Measurements from ENCODE around the gene GBX1. TPM values are rescaled to one million over a fixed set of nuclear protein-coding genes. Genes with fewer than 3 reads are reported as not detected.

GBX1 gene
- total RNA-seq, 1 donor from 2014 or later = not detected

DNA sequence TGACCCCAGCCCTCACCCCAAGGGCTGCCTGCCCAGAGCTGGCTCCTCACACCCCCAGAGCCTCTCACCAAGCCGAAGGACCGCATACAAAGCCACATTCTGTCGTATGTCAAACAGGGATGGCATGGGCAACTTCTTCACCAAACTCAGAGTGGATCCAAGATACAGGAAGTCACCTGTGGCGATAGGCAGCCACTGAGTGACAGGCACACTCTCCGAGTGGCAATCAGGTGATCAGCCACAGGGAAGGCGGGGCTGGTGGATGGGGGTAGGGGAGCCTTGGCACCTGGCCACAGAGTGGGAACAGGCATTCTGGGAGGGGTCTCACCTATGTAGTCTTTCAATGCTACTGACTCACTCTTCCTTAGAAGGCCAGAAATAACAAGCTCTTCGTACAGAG, 26.7 kb upstream of the GBX1 start:
- DNase-seq (ENCODE audit: extremely low read depth, low read depth, low spot score) = no peak

DNA sequence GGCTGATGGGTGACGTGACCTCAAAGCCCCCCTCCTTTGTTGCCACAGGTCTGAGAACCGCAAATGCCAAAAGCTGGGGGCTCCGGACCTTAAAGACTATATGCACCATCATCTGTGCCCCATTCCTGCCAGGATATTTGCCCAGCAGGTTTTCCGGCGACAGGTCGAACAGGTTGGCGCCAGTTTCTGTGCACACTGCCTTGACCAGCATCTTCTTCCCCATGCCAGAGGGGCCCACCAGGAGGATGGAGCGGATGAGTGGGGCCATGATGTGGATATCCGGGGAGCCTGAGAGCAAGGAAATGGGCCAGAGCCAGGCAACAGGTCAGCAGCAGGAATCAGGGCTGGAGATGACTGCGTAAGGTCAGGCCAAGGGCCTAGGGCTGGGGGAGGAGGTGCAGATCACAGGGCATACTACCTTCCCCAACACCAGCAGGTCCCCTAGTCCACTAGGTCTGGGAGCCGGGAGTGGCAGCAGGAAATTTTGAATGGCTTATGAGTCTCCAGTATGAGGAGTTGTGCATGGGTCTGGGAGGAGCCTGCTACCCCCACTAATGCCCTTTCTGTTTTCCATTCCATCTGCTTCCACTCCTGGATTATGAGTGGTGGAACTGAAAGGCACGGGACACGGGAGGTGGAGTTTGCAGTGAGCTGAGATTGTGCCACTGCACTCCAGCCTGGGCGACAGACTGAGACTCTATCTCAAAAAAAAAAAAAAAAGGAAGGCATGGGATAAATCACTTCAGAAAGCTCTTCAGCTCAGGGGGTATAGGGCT, 25.9 kb upstream of the GBX1 start:
- DNase-seq (ENCODE audit: extremely low read depth, low read depth, low spot score) = no peak

DNA sequence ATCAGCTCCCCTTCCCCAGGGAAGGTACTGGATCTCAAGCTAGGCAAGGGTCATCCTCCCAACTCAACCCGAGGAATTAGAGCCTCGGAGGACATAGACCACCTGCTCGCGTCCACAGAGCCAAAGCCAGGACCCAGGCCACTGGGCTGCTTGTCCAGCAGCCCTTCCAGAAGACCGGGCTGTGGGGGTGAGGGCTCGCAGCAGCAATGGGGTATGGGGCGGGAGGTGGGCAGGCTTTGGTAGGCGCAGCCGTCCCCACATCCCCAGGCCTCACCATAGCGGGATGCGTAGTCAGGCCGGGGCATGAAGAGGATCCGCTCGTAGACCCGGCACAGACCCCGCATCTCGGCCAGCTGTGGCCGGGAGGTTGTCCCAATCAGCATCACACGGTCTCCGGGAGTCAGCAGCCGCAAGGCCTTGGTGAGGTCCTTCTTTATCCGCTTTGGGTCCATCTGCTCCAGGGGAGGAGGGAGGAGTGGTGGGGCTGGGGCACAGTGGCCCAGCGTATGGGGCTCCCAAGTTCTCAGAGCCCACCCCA, 24.6 kb upstream of the GBX1 start:
- DNase-seq (ENCODE audit: extremely low read depth, low read depth, low spot score) = no peak

DNA sequence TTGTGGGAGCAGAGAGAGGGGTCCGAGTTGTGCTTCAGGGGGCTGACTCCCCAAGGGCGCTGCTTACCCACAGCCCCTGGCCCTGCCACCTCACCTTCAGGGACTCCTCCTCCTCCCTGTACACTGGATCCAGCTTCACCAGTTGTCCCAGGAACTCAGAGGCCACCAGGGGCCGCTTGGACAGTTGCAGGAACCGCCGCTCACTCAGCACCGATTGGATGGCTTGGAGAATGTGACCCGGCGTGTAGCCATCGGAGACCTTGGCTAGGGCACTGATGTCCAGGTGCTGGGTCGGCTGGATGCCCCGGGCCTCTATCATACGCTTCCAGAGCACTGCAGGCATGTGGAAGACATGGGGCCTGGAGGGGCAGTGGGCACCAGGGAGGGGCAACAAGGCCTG, 24.1 kb upstream of the GBX1 start:
- no peak for DNase-seq (ENCODE audit: extremely low read depth, low read depth, low spot score)

DNA sequence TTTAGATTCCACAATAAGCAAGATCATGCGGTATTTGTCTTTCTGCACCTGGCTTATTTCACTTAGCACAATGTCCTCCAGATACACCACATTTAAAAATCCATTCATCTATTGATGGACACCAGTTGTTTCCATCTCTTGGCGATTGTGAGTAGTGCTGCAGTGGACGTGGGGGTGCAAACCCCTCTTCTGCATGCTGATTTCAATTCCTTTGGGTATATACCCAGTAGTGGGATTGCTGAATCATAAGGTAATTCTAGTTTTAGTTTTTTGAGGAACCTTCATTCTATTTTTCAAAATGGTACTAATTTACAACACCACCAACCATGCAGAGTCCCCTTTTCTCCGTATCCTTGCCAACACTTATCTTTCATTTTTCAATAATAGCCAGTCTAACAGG, 21.5 kb upstream of the GBX1 start:
- no peak for DNase-seq (ENCODE audit: extremely low read depth, low read depth, low spot score)

DNA sequence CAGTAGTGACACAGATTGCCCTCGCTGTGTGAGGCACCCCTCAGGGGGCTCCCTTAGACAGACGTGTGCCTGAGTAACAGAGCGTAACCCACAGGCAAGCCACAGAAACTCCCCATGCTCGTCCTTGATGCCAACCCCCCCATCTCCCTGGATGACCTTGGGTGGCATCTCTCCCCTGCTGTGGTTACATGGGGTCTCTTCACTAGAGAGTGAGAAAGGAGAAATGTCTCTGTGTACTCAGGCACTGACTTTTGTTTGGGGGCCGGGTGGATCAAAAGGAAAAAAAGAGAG, 20.7 kb upstream of the GBX1 start:
- DNase-seq (ENCODE audit: extremely low read depth, low read depth, low spot score) = no peak

DNA sequence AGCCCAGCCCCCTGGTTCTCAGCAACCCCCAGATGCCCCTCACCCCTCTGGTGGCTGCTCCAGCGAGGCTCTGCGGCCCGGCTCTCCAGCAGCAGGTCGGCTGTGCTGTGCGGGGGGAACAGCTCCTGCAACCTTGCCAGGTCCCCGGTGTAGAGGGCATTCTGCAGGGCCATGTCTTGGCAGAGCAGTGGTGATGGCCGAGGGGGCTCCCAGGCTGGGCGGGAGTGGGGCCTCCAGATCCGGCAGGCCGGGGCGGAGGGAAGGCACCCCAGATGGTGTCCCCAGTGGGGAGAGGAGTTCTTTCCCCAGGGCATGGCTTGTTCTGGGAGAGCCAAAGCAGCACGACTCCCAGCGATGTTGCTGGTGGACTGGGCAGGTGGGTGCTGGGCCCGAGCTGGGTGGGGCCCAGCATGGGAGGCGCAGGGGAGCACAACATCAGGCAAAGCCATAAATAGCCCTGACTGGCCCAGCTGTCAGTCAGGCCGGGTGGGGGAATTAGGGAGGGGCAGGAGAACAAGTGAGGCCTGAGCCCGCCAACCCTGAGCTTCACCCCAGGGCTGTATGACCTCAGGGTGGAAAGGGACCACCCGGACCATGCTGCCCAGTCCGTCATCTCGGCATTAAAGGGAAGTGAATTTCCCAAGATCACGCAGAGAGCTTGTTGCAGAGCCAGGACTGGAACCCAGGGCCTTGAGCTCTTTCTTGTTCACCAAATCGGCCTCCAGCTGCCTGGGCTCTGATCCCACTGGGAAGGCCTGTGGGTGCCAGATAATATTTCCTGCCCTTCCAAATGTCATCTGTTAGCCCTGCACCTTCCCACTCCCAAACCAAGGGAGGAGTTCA, 20.1 kb upstream of the GBX1 start:
- DNase-seq (ENCODE audit: extremely low read depth, low read depth, low spot score) = no peak

DNA sequence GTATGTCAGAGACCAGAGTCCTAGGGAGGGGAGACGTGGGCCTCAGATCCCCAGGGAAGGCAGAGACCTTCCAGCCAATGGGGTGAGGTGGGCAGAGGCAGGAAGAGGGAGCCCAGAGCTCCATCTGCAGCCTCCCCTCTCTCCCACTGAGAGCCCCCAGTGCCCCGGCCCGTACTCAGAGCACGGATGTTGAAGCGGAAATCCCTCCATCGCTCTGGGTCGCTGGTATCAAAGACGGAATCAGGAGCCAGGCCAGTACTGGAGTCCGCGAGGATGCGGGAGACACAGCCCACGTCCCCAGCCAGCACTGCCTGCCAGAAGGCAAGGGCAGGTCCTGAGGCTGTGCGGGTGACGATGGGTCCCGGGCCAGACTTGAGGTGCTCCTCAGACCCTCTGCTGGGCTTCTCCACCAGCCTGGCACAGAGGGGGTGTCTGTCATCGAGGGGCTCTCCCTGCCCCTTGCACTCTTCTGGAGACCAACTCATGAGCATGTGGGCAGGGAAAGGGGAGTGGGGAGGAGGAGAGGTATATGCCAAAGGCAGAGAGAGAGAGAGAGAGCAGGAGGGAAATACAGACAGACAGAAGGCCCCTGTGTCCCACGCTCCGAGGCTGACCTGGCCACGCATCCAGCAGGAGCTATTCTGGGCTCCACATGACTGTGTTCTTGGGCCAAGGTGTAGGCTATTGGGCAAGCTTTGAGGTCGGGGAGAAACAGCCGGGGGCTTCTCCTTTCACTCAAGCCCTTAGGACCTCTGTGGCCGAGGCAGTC, 19.3 kb upstream of the GBX1 start, which contains the start of gene ASB10:
TSS of gene ASB10 (minus strand) at position 611 of the 769 bp plus-strand sequence. CDS start at position 491, 120 bp downstream.
- DNase-seq (ENCODE audit: extremely low read depth, low read depth, low spot score) = no peak

DNA sequence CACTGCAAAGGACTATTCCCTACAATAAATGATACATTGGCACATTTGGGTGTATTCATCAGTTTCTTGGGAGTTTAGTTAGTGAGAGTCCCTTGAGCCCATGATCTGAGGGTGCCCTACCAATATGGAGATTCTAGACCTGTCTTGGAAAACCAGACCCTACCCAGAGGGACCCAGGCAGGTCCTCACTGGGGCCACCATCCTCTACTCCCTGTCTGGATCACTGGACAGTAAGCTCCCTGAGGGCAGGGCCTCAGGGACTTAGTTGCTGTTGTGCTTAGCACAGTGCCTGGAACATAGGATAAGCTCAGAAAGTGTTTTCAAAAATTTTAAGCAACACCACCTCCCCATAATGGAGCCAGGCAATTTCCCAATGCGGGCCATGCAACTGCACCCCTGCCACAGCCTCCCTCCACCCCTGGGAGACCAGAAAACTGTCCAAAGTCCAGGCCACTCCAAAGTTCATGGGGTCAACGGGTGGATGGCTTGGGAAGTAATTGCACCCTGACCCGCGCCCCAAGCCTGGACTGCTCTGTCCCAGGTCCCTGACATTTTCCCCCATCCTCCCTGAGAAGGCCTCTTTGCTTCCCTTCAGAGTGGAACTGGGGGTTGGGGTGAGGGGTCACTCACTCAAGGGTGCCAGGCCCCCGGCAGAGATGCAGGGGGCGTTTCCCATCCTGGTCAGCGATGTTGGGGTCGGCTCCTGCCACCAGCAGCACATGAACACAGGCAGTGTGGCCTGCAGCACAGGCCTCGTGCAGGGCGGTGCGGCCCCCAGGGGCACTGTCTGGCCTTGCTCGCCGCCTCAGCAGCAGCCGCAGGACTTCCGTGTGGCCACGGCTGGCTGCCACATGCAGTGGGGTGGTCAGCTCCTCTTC, 18.5 kb upstream of the GBX1 start:
- DNase-seq (ENCODE audit: extremely low read depth, low read depth, low spot score) = no peak

DNA sequence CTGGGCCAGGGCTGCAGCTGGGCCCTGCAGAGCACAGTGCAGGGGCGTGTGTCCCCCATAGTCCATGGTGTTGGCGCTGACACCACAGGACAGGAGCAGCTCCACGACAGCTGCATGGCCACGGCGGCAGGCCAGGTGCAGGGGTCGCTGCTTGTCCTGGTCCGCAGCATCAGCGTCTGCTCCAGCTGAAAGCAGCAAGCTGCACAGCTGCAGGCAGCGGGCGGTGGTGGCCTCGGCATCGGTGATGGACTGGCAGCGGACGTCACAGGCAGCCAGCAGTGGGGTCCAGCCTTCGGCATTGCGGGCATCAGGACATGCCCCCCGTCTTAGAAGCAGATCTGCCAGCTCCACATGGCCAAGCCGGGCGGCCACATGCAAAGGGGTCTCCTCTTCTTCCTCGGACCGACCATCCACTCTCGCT, 13.5 kb upstream of the GBX1 start:
- no peak for DNase-seq (ENCODE audit: extremely low read depth, low read depth, low spot score)

DNA sequence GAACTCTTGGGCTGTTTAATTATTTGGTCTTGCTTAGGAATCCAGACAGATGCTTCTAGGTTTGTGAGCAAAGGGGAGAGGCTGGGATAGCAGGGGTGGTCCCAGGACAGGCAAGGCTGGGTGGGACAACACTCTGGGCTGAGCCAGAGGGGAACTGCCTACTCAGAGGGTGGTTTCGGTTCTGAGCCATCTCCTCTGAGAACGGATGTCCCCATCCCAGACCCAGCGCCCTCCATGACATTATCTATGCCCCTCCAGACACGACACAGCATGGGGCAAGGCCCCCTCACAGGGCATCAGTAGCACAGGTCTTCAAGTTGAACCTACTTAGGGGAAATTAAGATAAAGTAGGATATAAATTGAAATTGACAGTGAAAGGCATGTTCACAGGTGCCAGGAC, 12.5 kb upstream of the GBX1 start:
- DNase-seq (ENCODE audit: extremely low read depth, low read depth, low spot score) = no peak

DNA sequence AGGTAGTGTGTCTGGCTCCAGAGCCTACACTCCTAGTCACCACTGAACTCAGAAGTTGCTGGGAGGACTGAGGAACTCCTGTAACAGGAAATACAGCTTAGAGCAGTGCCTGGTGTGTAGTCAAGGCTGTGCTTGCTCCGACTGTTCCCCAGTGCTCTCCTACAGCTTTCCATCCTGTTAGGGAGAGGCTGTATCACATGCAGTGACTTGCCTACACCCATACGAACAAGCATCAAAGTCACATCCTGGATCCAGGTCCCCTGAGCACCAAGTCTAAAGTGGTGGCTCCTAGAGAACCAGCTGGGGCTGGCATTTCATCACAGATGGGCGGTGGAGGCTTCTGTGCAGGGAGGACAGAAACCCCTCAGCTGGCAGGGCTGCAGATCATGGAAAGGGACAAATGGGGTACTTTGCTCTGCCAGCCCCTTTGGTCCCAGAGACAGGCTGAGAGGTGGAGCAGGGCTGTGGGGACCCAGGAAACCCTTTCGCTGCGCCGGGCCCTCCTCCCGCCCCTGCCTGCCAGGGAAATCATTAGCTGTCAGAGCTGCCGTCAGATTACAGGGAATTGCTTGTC, 11.9 kb upstream of the GBX1 start:
- no peak for DNase-seq (ENCODE audit: extremely low read depth, low read depth, low spot score)

DNA sequence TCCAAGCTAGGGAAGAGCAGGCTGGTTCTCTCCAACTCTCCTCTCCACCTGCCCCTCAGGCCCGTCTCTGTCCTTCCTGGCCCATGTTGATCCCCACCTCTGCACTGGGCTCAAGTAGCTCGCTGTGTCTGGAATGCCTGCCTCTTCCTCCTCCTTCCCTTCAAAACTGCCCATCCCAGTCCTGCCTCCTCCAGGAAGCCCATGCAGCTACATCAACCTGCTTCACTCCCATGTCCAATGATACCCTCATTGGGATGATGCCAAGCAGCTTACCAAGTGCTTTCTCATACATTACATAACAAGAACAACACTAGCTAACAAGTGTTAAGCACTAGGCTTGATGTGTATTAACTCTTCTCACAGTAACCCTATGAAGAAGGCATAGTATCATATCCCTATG, 11.3 kb upstream of the GBX1 start:
- no peak for DNase-seq (ENCODE audit: extremely low read depth, low read depth, low spot score)

DNA sequence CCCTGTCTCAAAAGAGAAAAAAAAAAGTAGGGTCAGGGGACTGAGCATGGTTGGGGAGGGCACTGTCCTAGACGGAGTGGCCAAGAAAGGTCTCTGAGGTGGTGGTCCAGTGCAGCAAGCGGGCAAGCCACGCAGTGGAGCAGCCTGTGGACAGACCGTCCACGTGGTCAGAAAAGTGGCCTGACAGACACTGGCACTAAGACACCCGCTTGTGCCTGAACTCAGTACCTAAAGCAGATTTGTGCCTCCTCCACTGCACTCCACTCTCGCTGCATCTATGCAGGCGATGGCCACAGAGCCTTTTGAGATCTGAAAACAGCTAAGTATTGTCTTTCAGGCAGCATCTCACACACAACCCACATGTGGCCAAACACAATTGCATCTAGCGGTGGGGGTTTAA, 10.7 kb upstream of the GBX1 start:
- DNase-seq (ENCODE audit: extremely low read depth, low read depth, low spot score) = no peak

DNA sequence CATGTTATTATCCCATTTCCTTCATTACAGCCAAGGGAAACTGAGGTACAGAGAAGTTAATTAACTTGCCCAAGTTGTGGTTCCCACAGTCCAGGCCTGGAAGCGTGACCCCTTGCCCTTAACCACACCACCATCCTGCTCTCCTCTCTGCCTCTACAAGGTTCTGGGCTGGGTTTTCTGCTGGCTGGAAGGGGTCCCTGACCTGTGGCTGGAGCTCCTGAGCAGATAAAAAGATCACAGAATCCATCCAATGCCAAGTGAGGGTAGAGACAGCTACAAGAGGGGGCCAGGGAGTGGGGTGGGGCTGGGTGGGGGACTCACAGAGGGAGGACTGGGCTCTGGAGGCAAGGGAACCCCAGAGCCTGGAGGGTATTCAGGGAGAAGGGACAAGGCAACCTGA, 9.8 kb upstream of the GBX1 start:
- DNase-seq (ENCODE audit: extremely low read depth, low read depth, low spot score) = no peak

DNA sequence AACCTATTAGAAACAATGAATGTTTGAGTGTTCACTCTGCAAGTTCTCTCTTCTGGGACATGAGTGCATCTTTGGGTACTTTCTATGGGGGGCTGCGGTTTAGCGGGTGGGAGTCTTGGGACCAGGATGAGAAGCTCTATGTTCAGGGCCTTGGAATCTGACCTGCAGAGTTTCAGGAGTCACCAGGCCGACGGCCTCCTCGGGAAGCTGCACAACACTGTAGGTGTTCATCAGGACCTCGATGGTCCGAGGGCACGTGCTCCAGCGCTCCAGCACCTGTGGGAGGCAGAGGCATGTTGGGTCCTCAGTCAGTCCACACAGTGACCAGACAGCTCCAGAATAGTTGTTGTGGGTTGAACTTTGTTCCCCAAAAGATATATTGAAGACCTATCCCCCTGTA, 8.9 kb upstream of the GBX1 start:
- DNase-seq (ENCODE audit: extremely low read depth, low read depth, low spot score) = no peak

DNA sequence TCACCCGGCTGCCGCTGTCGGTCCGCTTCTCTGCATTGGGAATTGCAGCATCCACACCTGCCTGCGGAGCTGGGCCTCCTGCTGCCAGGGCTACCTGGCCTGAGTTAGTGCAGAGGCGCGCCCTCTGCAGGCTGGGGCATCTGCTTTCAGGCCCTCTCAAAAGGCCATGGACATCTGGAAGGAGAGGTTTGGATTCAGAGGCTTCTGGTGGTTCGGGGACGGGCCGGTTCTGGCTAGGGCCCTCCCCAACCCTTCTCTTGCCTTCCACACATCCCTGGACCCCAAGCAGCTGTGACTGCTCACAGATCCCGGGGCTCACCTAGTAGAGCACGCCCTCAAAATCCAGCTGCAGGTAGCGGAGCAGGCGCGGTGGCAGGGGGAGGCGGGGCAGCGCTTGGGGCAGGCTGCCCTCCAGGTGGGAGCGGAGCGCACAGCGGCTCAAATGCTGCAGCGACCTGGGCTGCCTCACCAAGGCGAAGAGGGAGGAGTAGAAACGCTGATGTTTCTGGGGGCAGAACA, 8.4 kb upstream of the GBX1 start:
- DNase-seq (ENCODE audit: extremely low read depth, low read depth, low spot score) = no peak

DNA sequence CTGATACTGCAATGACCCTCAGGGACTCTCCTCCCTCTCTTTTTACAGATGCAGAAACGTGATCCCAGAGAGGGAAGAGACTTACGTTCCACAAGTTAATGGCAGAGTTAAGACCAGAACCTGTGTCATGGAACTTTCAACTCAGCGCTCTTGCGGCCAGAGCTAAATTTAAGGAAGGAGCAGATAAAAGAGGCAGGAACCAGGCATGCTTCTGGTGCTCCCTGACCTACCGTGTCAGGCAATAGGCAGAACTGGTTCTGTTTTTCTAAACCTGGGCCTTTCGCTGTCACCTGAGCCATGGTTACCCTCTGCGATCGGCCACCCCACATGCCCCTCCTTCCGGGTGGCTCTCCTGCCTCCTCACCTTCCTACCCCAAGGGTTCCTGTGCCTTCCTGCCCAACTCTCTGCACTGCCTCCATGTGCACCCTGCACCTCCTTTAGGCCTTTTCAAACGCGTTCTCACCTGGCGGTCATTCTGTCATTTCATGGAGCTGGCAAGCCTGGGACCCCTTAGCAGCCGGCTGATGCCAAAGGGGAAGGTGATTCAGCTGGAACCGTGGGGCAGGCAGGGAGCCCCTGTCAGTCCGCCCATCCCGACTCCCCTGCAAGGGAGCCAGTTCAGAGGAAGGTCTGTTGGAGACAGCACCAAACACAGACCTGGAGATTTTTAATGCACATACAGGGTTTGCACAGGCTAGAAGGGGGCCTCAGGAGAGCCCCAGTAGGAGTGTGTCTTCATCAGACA, 7.7 kb upstream of the GBX1 start:
- DNase-seq (ENCODE audit: extremely low read depth, low read depth, low spot score) = no peak

All from glomerular endothelial cell (primary cell).